ENCODE measurements around the gene ZNF467.

- TF ChIP-seq GATA2 (IDR thresholded peaks at IDR 0.05; ENCODE audit: low read depth, low read length): no peak
- no peak for TF ChIP-seq GATA3 (IDR thresholded peaks at IDR 0.05; ENCODE audit: low read depth, low read length)
These were observed 19.8 kb downstream of the ZNF467 start for GRCh38 chr7:149753375-149754233.
